CD4-positive, alpha-beta T cell treated with Interleukin-10 for 1 hour (primary cell): Measurements from ENCODE around the gene NMB.
"Not testable (repeated sequence)": the region's sequence is repeated elsewhere in the genome, so short reads cannot be mapped to it uniquely, and the experiment has no call there.

Experiments
- DNase-seq: peaks from one replicate; pipeline ENCODE4 v3.0.0-alpha.2; 2020

The NMB gene

GRCh38 chr15:84658080-84658787 lies at the start of gene NMB:
Gene NMB (minus strand): TSS chr15:84658199. CDS start chr15:84658152, 47 bp downstream.
- DNase-seq, result peak; percentile 90

DNA sequence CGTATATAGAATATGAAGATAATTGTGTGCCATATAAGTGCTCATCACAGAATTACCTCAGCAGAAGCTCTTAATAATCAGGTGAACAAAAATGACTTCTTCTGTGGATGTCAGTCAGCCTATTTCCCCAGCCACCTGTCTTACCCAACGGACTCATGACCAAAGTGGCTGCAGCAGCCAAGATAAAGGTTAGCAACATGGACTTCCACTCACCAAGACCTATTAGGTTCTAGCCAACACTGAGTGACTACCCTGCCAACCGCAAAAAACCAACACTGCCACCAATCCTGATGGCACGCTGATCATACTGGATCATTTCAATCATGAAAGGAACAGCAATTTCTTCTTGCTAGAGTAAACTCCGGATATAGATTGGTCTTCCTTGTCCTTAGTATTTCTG lies 45.8 kb upstream of the NMB start:
- no peak for DNase-seq

GRCh38 chr15:84702961-84703482 lies 45.0 kb upstream of the NMB start:
- DNase-seq, result no peak

DNA sequence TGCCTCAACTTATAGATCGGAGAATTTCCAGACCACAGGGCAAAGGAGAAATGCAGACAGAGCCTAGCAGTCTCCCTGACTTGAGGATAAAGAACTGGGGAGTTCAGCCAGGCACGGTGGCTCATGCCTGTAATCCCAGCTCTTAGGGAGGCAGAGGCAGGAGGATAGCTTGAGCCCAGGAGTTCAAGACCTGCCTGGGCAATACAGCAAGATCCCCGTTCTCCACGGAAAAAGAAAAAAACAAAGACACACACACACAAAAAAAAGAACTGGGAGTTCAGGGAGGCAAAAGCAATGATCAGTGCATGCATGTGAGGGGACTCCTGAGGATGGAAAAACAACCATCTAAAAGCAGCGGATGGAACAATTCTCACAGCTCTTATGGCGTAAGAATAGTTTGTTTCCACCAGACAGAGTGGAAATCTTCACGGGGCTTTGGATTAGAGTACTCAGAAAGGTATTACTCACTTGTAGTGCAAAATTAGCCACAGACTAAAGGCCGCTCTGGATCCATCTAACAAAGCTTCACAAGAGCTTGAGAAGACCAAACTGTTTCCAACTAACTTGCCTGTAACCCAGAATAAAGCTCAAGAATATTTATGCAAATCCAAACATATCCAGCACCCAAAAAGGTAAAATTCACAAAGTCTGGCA lies 41.7 kb upstream of the NMB start:
- DNase-seq, result no peak

DNA sequence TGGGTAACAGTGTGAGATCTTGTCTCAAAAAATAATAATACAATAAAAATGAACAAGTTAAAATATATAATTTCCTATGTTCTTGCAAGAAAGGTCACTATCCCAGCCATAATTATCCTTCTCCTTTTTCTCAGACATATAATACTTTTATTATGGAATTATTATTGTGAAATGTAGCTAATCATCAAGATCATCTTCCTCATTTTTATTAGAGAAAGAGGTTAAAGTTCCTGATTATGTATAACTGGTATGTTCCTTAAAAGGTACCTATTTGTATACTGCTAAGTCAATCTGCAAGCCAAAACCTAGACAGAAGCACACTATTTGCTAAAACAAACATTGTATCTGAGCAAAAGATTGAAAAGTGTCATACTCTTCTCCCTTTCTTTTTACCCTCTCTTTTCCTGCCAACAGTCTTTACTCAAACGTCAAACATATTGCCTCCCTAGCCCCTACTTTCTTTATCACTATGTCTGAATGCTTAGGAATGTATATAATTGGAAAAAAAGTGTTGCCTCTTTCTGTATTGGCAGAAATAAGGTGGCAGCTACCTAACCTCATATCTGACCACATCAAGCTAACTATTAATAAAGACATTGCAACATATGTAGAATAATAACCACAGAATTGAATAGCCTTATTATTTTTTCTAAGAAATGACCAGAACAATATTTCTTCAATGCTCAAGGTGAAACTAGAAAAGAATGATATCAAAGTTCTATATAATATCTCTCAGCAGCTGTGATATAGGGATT lies 39.4 kb upstream of the NMB start:
- no peak for DNase-seq

DNA sequence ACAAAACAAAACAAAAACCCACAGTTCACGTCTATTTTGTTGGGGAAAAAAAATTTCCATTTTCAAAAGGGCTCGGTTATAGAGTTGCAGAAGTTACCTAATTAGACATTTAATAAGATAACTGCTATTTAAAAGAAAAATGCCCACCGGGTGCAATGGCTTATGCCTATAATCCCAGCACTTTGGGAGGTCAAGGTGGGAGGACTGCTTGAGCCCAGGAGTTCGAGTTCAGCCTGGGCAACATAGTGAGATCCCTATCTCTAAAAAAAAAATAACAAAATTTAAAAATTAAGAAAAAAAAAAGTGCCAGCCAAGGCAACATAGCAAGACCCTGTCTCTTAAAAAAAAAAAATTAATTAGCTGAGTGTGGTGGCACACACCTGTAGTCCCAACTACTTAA lies 38.8 kb upstream of the NMB start:
- no peak for DNase-seq

GRCh38 chr15:84690342-84690741 lies 32.3 kb upstream of the NMB start:
- DNase-seq, result no peak

GRCh38 chr15:84689858-84690257 lies 31.9 kb upstream of the NMB start:
- no peak for DNase-seq

GRCh38 chr15:84686446-84686845 lies 28.4 kb upstream of the NMB start:
- DNase-seq, result not testable (repeated sequence)

- no peak for DNase-seq
Measured at GRCh38 chr15:84685304-84685703, 27.3 kb upstream of the NMB start.

- DNase-seq, result no peak
Measured at GRCh38 chr15:84684092-84684491, 26.1 kb upstream of the NMB start.

DNA sequence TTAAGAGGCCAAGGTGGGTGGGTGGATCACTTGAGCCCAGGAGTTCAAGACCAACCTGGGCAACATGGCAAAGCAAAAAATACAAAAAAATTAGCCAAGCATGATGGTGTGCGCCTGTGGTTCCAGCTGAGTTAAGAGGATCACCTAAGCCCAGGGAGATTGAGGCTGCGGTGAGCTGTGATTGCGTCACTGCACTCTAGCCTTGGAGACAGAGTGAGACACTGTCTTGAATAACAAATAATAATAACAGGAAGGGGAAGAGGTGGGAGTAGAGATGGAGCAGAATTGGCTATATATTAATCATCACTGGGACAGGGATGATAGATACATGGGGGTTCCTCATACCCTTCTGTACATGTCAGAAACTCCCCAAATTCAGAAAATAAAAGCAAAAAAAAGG lies 23.8 kb upstream of the NMB start:
- peak; percentile 46 for DNase-seq

GRCh38 chr15:84671211-84671610 lies 13.2 kb upstream of the NMB start:
- DNase-seq, result no peak

DNA sequence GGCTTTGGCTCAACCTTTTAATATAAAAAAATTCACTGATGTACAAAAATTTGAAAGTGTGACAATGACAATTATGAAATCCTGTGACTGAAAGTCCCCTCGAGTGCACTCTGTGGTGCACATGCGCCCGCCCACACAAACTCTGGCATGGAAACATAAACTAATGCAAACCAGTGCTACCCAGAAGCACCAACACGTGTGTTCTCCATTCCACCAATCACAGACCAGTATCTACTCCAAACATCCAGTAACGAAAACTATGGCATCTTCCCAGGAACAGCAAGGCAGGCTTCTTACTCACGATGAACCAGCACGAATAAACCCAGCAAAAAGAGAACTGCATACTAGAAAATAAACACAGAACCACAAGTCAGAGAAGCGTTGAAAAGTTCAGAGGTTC lies 11.7 kb upstream of the NMB start:
- DNase-seq, result no peak

GRCh38 chr15:84668221-84668982 lies 10.4 kb upstream of the NMB start:
- no peak for DNase-seq

- DNase-seq, result no peak
Measured at GRCh38 chr15:84666373-84666772, 8.4 kb upstream of the NMB start.

GRCh38 chr15:84661001-84661400 lies 3.0 kb upstream of the NMB start:
- DNase-seq, result no peak

DNA sequence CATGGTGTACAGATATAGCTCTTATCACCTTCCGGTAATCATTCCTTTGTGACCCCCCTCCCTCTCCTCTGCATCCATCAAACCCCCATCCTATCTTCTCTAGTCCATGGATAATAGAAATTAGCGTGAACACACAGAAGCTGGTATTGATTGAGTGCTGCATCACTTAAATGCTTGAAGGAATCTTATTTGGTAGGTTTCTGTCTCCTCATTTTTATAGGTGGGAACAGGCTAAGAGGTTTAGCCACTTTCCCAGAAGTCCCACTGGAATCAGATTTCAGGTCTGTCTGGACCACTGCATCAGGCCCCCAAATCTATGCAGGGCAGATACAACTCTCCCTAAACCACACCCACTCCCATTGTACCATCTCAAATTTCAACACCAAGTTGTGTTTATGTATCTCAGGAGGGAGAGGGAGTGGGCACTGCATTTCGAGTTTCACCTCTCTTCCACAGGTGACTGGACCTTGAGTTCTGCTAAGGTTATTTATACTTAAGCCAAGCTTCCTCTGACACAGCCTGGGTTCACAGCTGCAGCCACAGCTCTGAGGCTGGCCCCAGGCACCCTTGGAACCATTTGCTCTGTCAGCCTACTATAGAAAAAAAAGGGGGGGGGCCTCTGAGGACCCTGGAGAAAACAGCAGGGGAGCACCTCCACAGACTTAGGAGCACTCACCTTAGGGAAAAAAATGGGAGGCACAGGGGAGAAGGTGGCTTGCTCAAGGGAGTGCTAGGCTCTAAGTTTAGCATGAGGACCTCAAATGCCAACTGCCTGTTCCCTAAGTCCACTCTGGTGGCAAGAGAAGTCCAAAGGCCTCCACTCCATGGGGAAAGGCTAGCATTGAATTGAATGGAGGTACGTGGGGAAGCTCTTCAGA lies 2.1 kb upstream of the NMB start:
- no peak for DNase-seq

- DNase-seq, result no peak
Measured at GRCh38 chr15:84658788-84659411, 901 bp upstream of the NMB start.

DNA sequence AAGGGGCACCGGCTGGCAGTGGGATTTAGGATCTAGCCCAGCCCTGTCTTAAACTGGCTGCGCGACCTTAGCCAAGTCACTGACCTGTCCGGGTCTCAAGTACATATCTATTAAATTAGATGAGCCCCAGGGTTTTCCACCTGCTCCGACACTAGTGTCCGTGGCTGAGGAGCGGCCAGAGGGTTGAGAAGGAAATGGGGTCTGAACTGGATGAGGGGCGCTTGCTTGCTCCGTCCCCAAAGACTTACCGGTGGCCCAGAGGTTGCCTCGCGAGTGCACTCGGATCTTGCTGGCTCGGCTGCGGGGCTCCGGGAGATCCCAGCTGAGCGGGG lies 285 bp downstream of the NMB start:
- DNase-seq, result no peak

- DNase-seq, result no peak
Measured at GRCh38 chr15:84656972-84657371, 1.0 kb downstream of the NMB start.
